NB4 (cell line): ENCODE results near the gene LACTB.

Source experiments
- CTCF ChIP-seq: IDR thresholded peaks from one replicate; pipeline ENCODE4 v1.5.1; 2012; ENCODE audit warnings: low read depth, low read length
- MAX ChIP-seq: IDR thresholded peaks from 2 replicates; pipeline ENCODE4 v1.6.1; 2011; ENCODE audit warnings: low read depth, low read length
- MYC ChIP-seq: IDR thresholded peaks from 2 replicates; pipeline ENCODE4 v1.6.1; 2011; ENCODE audit warnings: low read depth, low read length
- POLR2A ChIP-seq: IDR thresholded peaks from 2 replicates; pipeline ENCODE4 v1.6.1; 2011; ENCODE audit warnings: mild to moderate bottlenecking; ENCODE audit not compliant: insufficient read length; ENCODE audit errors: extremely low read depth

- TF ChIP-seq CTCF = no peak
- no peak for TF ChIP-seq POLR2A
- TF ChIP-seq MYC = 0 out of 2 replicates have a peak, but pooled peaks have one; percentile 40
- TF ChIP-seq MAX = peak; percentile 57
These were observed 578 bp downstream of the LACTB start for GRCh38 chr15:63122002-63122875.
